SK-N-SH (cell line): ENCODE data around the gene RFX3. TPM values are rescaled to one million over a fixed set of nuclear protein-coding genes. Genes with fewer than 3 reads are reported as not detected.

Experiments
- CTCF ChIA-PET: fragments of 300-600, 350-600 bp; formaldehyde crosslinking; extraction: SDS; loops from one replicate; lab custom pipeline; 2021; lab: Yijun Ruan, JAX
- POLR2A ChIA-PET: fragments of 350-600 bp; sonication (Branson Sonifier 250); formaldehyde crosslinking; extraction: SDS; loops from one replicate; lab custom pipeline; 2020; ENCODE audit warnings: antibody characterized with exemption, inconsistent platforms; lab: Yijun Ruan, JAX
- DNase-seq: peaks from one replicate; pipeline ENCODE4 v3.0.0; 2012
- H2AFZ ChIP-seq: fragments of 200-600 bp; sonication (generic); 2 replicates; pipeline ENCODE4 v1.8.1; 2016; ENCODE audit warnings: antibody characterized with exemption, mild to moderate bottlenecking, low read depth
- H3F3A ChIP-seq: fragments of 200-600 bp; sonication (generic); replicated peaks from 2 replicates; pipeline ENCODE3; 2016; ENCODE audit warnings: antibody characterized with exemption, mild to moderate bottlenecking; ENCODE audit not compliant: insufficient read depth
- H3K27ac ChIP-seq, 2 experiments: fragments of 200-500 bp in 1 of 2; fragments of 200-600 bp in 1 of 2; sonication (Bioruptor generic) in 1 of 2; sonication (generic), shearing (Covaris generic) in 1 of 2; 2 replicates each; pipeline versions ENCODE4 v1.5.1 to v1.6.1; 2014 to 2016; ENCODE audit warnings: low read depth in 2 of 2, inconsistent platforms in 1 of 2, low read length in 1 of 2, mild to moderate bottlenecking in 1 of 2, mixed read lengths in 1 of 2
- H3K27me3 ChIP-seq: fragments of 200-600 bp; sonication (generic), shearing (Covaris generic); 2 replicates; pipeline ENCODE4 v1.6.1; 2016; ENCODE audit warnings: mixed run types; ENCODE audit not compliant: insufficient read depth
- H3K36me3 ChIP-seq, 2 experiments: fragments of 200-500 bp in 1 of 2; fragments of 200-600 bp in 1 of 2; sonication (Bioruptor generic) in 1 of 2; sonication (generic) in 1 of 2; replicated peaks in 1 of 2; 2 replicates each; pipeline versions ENCODE3 to v1.5.1; 2014 to 2016; ENCODE audit warnings: low read length in 1 of 2, mild to moderate bottlenecking in 1 of 2; ENCODE audit not compliant: insufficient read depth in 2 of 2, control insufficient read depth in 1 of 2
- H3K4me1 ChIP-seq, 2 experiments: fragments of 200-500 bp in 1 of 2; fragments of 200-600 bp in 1 of 2; sonication (Bioruptor generic) in 1 of 2; sonication (generic), shearing (Covaris generic) in 1 of 2; 2 replicates each; pipeline versions ENCODE4 v1.5.1 to v1.6.1; 2014 to 2016; ENCODE audit warnings: low read depth in 1 of 2, low read length in 1 of 2, mixed run types in 1 of 2; ENCODE audit not compliant: insufficient read depth in 2 of 2, control insufficient read depth in 1 of 2
- H3K4me2 ChIP-seq: fragments of 200-600 bp; sonication (generic), shearing (Covaris generic); 2 replicates; pipeline ENCODE4 v1.6.1; 2017; ENCODE audit warnings: mixed run types
- H3K4me3 ChIP-seq, 2 experiments: fragments of 200-500 bp in 1 of 2; fragments of 200-600 bp in 1 of 2; sonication (Bioruptor generic) in 1 of 2; sonication (generic), shearing (Covaris generic) in 1 of 2; 2 replicates each; pipeline versions ENCODE4 v1.5.1 to v1.8.1; 2014 to 2016; ENCODE audit warnings: low read depth in 2 of 2, inconsistent platforms in 1 of 2, low read length in 1 of 2, mild to moderate bottlenecking in 1 of 2, mixed read lengths in 1 of 2, moderate library complexity in 1 of 2
- H3K79me2 ChIP-seq: fragments of 200-600 bp; sonication (generic); 2 replicates; pipeline ENCODE4 v1.8.1; 2017; ENCODE audit warnings: mild to moderate bottlenecking; ENCODE audit not compliant: insufficient read depth
- H3K9ac ChIP-seq: fragments of 200-600 bp; sonication (generic); 2 replicates; pipeline ENCODE4 v1.6.1; 2017; ENCODE audit warnings: mixed run types
- H3K9me2 ChIP-seq: fragments of 200-600 bp; sonication (generic); 2 replicates; pipeline ENCODE4 v1.6.1; 2017; ENCODE audit warnings: mixed run types
- H3K9me3 ChIP-seq: fragments of 200-600 bp; sonication (generic); 2 replicates; pipeline ENCODE4 v1.6.1; 2017; ENCODE audit warnings: mixed run types, mild to moderate bottlenecking, moderate library complexity
- H4K20me1 ChIP-seq: fragments of 200-600 bp; sonication (generic); 2 replicates; pipeline ENCODE4 v1.6.1; 2017; ENCODE audit warnings: mild to moderate bottlenecking, mixed run types; ENCODE audit not compliant: insufficient read depth
- CTCF ChIP-seq: fragments of 200-600 bp; sonication (generic); IDR thresholded peaks from 2 replicates; pipeline ENCODE4 v1.6.1; 2017; ENCODE audit warnings: antibody characterized with exemption, mild to moderate bottlenecking, moderate library complexity
- ELF1 ChIP-seq: IDR thresholded peaks from 2 replicates; pipeline ENCODE4 v1.4.0; 2012
- FOSL2 ChIP-seq: IDR thresholded peaks from 2 replicates; pipeline ENCODE4 v1.4.0; 2012; ENCODE audit warnings: low read depth, mild to moderate bottlenecking, moderate library complexity, borderline replicate concordance
- RAD21 ChIP-seq: IDR thresholded peaks from 2 replicates; pipeline ENCODE4 v1.6.1; 2012; ENCODE audit warnings: mild to moderate bottlenecking, low read length
- RFX5 ChIP-seq: IDR thresholded peaks from 2 replicates; pipeline ENCODE4 v1.6.1; 2012; ENCODE audit warnings: mild to moderate bottlenecking, improper control_type of control experiment, low read length
- SMC3 ChIP-seq: IDR thresholded peaks from 2 replicates; pipeline ENCODE4 v1.6.1; 2012; ENCODE audit warnings: low read depth, low read length, improper control_type of control experiment
- YY1 ChIP-seq: IDR thresholded peaks from 2 replicates; pipeline ENCODE4 v1.4.0; 2012; ENCODE audit warnings: low read depth, mild to moderate bottlenecking
- WGBS: methylation state at CpG from one replicate; pipeline ENCODE4 v1.1.6; 2017; ENCODE audit warnings: low lambda C conversion rate; 5-methylcytosine and 5-hydroxymethylcytosine counted together
- polyA plus RNA-seq, 3 experiments: library from polyadenylated mRNA; depleted of rRNA; stranded (reverse); fragments of >200 nt; gene quantifications; 2 replicates each; pipeline ENCODE4 v1.2.3, GENCODE V29; 2012
- TF ChIP-seq, protein P1 (sequence below): IDR thresholded peaks from 2 replicates; pipeline ENCODE4 v1.6.1; 2012; ENCODE audit warnings: mild to moderate bottlenecking, low read depth, low read length, moderate library complexity
- TF ChIP-seq, protein P2 (sequence below): IDR thresholded peaks from 2 replicates; pipeline ENCODE4 v1.4.0; 2012; ENCODE audit warnings: low read depth, borderline replicate concordance

RFX3 gene
- polyA plus RNA-seq, 1 of the 3 experiments (the other 2 are of a cell fraction): 1.7 TPM

- Histone ChIP-seq H3K9me3 (no peaks in the 10 kb centered on the region), H3F3A (peaks cover 26% of the 10 kb centered on the region), H3K9ac (no peak overlapping the region), H3K9me2 (no peaks in the 10 kb centered on the region), H3K27ac (no peak overlapping the region), H3K4me3 (no peak overlapping the region), H2AFZ (no peak overlapping the region), H3K4me1 (peaks cover 0 to 3% of the 10 kb centered on the region in 2 experiments; a peak in 2 of 4 replicates), H3K27me3 (no peaks in the 10 kb centered on the region), H3K36me3 (peaks cover 0 to 4% of the 10 kb centered on the region in 2 experiments), H3K79me2 (no peaks in the 10 kb centered on the region), H4K20me1 (no peaks in the 10 kb centered on the region), H3K4me2 (no peak overlapping the region)
- ChIA-PET CTCF (interaction anchor here (1.0 to 1.5 kb wide), 6 partner anchors 12 to 144 kb away, joined by 3 to 5 read pairs (median 3); no protein-coding TSS in a partner anchor), POLR2A (no interaction called here)
- peak; percentile 2 for DNase-seq
- WGBS: 86% methylated on average over 2 of the region's 2 CpGs
- TF ChIP-seq, protein P1, sequence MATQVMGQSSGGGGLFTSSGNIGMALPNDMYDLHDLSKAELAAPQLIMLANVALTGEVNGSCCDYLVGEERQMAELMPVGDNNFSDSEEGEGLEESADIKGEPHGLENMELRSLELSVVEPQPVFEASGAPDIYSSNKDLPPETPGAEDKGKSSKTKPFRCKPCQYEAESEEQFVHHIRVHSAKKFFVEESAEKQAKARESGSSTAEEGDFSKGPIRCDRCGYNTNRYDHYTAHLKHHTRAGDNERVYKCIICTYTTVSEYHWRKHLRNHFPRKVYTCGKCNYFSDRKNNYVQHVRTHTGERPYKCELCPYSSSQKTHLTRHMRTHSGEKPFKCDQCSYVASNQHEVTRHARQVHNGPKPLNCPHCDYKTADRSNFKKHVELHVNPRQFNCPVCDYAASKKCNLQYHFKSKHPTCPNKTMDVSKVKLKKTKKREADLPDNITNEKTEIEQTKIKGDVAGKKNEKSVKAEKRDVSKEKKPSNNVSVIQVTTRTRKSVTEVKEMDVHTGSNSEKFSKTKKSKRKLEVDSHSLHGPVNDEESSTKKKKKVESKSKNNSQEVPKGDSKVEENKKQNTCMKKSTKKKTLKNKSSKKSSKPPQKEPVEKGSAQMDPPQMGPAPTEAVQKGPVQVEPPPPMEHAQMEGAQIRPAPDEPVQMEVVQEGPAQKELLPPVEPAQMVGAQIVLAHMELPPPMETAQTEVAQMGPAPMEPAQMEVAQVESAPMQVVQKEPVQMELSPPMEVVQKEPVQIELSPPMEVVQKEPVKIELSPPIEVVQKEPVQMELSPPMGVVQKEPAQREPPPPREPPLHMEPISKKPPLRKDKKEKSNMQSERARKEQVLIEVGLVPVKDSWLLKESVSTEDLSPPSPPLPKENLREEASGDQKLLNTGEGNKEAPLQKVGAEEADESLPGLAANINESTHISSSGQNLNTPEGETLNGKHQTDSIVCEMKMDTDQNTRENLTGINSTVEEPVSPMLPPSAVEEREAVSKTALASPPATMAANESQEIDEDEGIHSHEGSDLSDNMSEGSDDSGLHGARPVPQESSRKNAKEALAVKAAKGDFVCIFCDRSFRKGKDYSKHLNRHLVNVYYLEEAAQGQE: no peak
- TF ChIP-seq FOSL2 (no peak), YY1 (no peak), RAD21 (peak; percentile 51), SMC3 (no peak), ELF1 (no peak), RFX5 (no peak), CTCF (peak; percentile 35)
- TF ChIP-seq, protein P2, sequence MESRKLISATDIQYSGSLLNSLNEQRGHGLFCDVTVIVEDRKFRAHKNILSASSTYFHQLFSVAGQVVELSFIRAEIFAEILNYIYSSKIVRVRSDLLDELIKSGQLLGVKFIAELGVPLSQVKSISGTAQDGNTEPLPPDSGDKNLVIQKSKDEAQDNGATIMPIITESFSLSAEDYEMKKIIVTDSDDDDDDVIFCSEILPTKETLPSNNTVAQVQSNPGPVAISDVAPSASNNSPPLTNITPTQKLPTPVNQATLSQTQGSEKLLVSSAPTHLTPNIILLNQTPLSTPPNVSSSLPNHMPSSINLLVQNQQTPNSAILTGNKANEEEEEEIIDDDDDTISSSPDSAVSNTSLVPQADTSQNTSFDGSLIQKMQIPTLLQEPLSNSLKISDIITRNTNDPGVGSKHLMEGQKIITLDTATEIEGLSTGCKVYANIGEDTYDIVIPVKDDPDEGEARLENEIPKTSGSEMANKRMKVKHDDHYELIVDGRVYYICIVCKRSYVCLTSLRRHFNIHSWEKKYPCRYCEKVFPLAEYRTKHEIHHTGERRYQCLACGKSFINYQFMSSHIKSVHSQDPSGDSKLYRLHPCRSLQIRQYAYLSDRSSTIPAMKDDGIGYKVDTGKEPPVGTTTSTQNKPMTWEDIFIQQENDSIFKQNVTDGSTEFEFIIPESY: no peak
Measured at GRCh38 chr9:3331801-3332200, 194.0 kb downstream of the RFX3 start.
